HEK293 (cell line): Measurements from ENCODE around the gene COL8A1.

Experiments used
- CTCF ChIA-PET: fragments of 350-600 bp; formaldehyde crosslinking; extraction: SDS; loops from one replicate; lab custom pipeline; 2021; ENCODE audit warnings: antibody characterized with exemption; lab: Yijun Ruan, JAX
- POLR2A ChIA-PET: fragments of 300-600 bp; formaldehyde crosslinking; extraction: SDS; loops from one replicate; lab custom pipeline; 2020; ENCODE audit warnings: antibody characterized with exemption, inconsistent platforms; lab: Yijun Ruan, JAX
- H3K27ac ChIP-seq: fragments of 200-500 bp; sonication (Bioruptor generic); 2 replicates; pipeline ENCODE4 v1.5.1; 2014; ENCODE audit warnings: low read depth, low read length, control low read depth, inconsistent platforms; ENCODE audit errors: extremely low read depth
- H3K36me3 ChIP-seq, 2 experiments: fragments of 200-500 bp in 1 of 2; sonication (Bioruptor generic) in 1 of 2; 1 replicate in 1 of 2; 2 replicates in 1 of 2; pipeline ENCODE4 v1.5.1; 2014 to 2017; ENCODE audit warnings: inconsistent platforms in 2 of 2, low read length in 2 of 2; ENCODE audit not compliant: control insufficient read depth in 2 of 2, insufficient read depth in 1 of 2
- H3K4me1 ChIP-seq: fragments of 200-500 bp; sonication (Bioruptor generic); 2 replicates; pipeline ENCODE4 v1.5.1; 2014; ENCODE audit warnings: mild to moderate bottlenecking, low read length, inconsistent platforms; ENCODE audit not compliant: control insufficient read depth, insufficient read depth
- H3K4me3 ChIP-seq: 2 replicates; pipeline ENCODE4 v1.5.1; 2011; ENCODE audit warnings: low read depth, mild to moderate bottlenecking, control low read depth, low read length, moderate library complexity
- H3K9me3 ChIP-seq: fragments of 200-500 bp; sonication (Bioruptor generic); 2 replicates; pipeline ENCODE4 v1.5.1; 2014; ENCODE audit warnings: low read depth, low read length, inconsistent platforms; ENCODE audit not compliant: control insufficient read depth, insufficient read depth
- HOXD13 ChIP-seq: sonication (generic); formaldehyde crosslinking; IDR thresholded peaks from 2 replicates; pipeline ENCODE4 v1.8.0; 2022; ENCODE audit warnings: missing genetic modification reagents, borderline replicate concordance
- IKZF3 ChIP-seq: fragments of 450-650 bp; IDR thresholded peaks from 2 replicates; pipeline ENCODE4 v1.5.0; 2018; ENCODE audit warnings: missing biosample characterization, mild to moderate bottlenecking, missing genetic modification characterization, moderate library complexity
- PBX3 ChIP-seq: sonication (generic); formaldehyde crosslinking; IDR thresholded peaks from 2 replicates; pipeline ENCODE4 v1.8.1; 2022; ENCODE audit warnings: mild to moderate bottlenecking, moderate library complexity, missing genetic modification reagents
- PRDM1 ChIP-seq: fragments of 450-650 bp; formaldehyde crosslinking; IDR thresholded peaks from 2 replicates; pipeline ENCODE4; 2016; ENCODE audit warnings: missing biosample characterization, missing genetic modification characterization
- PRDM6 ChIP-seq: fragments of 450-650 bp; formaldehyde crosslinking; IDR thresholded peaks from 2 replicates; pipeline ENCODE4 v1.5.1; 2017; ENCODE audit warnings: missing biosample characterization, missing genetic modification characterization
- SP3 ChIP-seq: fragments of 450-650 bp; formaldehyde crosslinking; IDR thresholded peaks from 2 replicates; pipeline ENCODE4 v1.5.1; 2016; ENCODE audit warnings: missing biosample characterization, missing genetic modification characterization
- ZBTB1 ChIP-seq: fragments of 450-650 bp; formaldehyde crosslinking; IDR thresholded peaks from 2 replicates; pipeline ENCODE4 v1.5.1; 2016; ENCODE audit warnings: missing biosample characterization, missing genetic modification characterization
- ZBTB8A ChIP-seq: fragments of 450-650 bp; formaldehyde crosslinking; IDR thresholded peaks from 2 replicates; pipeline ENCODE4 v1.5.1; 2016; ENCODE audit warnings: missing biosample characterization, missing genetic modification characterization
- ZIC2 ChIP-seq: fragments of 450-650 bp; formaldehyde crosslinking; IDR thresholded peaks from 2 replicates; pipeline ENCODE4 v1.5.1; 2016; ENCODE audit warnings: missing biosample characterization, missing genetic modification characterization
- ZNF184 ChIP-seq: fragments of 450-650 bp; IDR thresholded peaks from 2 replicates; pipeline ENCODE4 v1.5.1; 2018; ENCODE audit warnings: missing biosample characterization, mild to moderate bottlenecking, missing genetic modification characterization
- ZNF19 ChIP-seq: fragments of 450-650 bp; formaldehyde crosslinking; IDR thresholded peaks from 2 replicates; pipeline ENCODE4; 2016; ENCODE audit warnings: missing biosample characterization, missing genetic modification characterization, low read depth
- ZNF223 ChIP-seq: fragments of 450-650 bp; formaldehyde crosslinking; IDR thresholded peaks from 2 replicates; pipeline ENCODE4 v1.5.1; 2016; ENCODE audit warnings: missing biosample characterization, missing genetic modification characterization
- ZNF24 ChIP-seq: fragments of 450-650 bp; formaldehyde crosslinking; IDR thresholded peaks from 2 replicates; pipeline ENCODE4 v1.5.1; 2016; ENCODE audit warnings: missing biosample characterization, missing genetic modification characterization
- ZNF280C ChIP-seq: fragments of 450-650 bp; formaldehyde crosslinking; IDR thresholded peaks from 2 replicates; pipeline ENCODE4 v1.5.1; 2016; ENCODE audit warnings: missing biosample characterization, missing genetic modification characterization
- ZNF350 ChIP-seq: fragments of 450-650 bp; formaldehyde crosslinking; IDR thresholded peaks from 2 replicates; pipeline ENCODE4 v1.5.0; 2017; ENCODE audit warnings: missing biosample characterization, mild to moderate bottlenecking, missing genetic modification characterization
- ZNF391 ChIP-seq: fragments of 450-650 bp; formaldehyde crosslinking; IDR thresholded peaks from 2 replicates; pipeline ENCODE4 v1.5.1; 2016; ENCODE audit warnings: low read depth, missing biosample characterization, missing genetic modification characterization, borderline replicate concordance
- ZNF433 ChIP-seq: fragments of 450-650 bp; formaldehyde crosslinking; IDR thresholded peaks from 2 replicates; pipeline ENCODE4 v1.5.1; 2016; ENCODE audit warnings: missing biosample characterization, missing genetic modification characterization, low read depth
- ZNF473 ChIP-seq: fragments of 450-650 bp; formaldehyde crosslinking; IDR thresholded peaks from 2 replicates; pipeline ENCODE4 v1.5.1; 2017; ENCODE audit warnings: missing biosample characterization, missing genetic modification characterization
- ZNF514 ChIP-seq: fragments of 450-650 bp; formaldehyde crosslinking; IDR thresholded peaks from 2 replicates; pipeline ENCODE4 v1.5.1; 2016; ENCODE audit warnings: missing biosample characterization, missing genetic modification characterization
- ZNF658 ChIP-seq: fragments of 450-650 bp; formaldehyde crosslinking; IDR thresholded peaks from 2 replicates; pipeline ENCODE4; 2016; ENCODE audit warnings: missing biosample characterization, missing genetic modification characterization
- ZNF707 ChIP-seq: fragments of 450-650 bp; formaldehyde crosslinking; IDR thresholded peaks from 2 replicates; pipeline ENCODE4 v1.5.1; 2016; ENCODE audit warnings: missing biosample characterization, missing genetic modification characterization
- ZNF791 ChIP-seq: fragments of 450-650 bp; formaldehyde crosslinking; IDR thresholded peaks from 2 replicates; pipeline ENCODE4 v1.5.1; 2016; ENCODE audit warnings: missing biosample characterization, missing genetic modification characterization
- ZSCAN18 ChIP-seq: fragments of 450-650 bp; formaldehyde crosslinking; IDR thresholded peaks from 2 replicates; pipeline ENCODE4 v1.5.1; 2016; ENCODE audit warnings: missing biosample characterization, missing genetic modification characterization
- ZSCAN30 ChIP-seq: fragments of 450-650 bp; IDR thresholded peaks from 2 replicates; pipeline ENCODE4 v1.5.1; 2018; ENCODE audit warnings: missing biosample characterization, mild to moderate bottlenecking, missing genetic modification characterization, moderate library complexity

The COL8A1 gene

DNA sequence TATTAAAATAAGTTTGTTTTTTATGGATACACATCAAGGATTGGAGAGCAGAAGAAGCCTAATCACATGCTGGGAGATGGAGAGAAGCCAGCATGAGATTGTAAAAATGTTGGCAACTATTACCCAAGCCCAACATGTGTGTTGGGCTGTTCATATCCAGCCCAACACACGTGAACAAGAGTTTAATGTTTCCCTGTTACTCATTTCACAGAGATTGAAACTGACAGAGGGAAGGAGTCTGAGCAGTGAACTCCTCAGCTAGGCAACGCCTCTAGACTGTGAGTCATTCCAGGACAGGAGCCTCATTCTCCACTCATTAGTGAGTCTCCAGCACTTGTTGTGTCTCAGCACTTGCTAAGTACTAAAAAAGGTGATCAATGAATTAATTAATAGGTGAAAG lies 136.1 kb downstream of the COL8A1 start (continued):
- TF ChIP-seq ZNF19 (tag by site-specific recombination) (no peak), ZNF473 (tag by site-specific recombination) (no peak), ZNF280C (no peak), ZSCAN30 (no peak), PBX3 (no peak), ZNF391 (tag by site-specific recombination) (no peak), ZNF350 (tag by site-specific recombination) (no peak)

DNA sequence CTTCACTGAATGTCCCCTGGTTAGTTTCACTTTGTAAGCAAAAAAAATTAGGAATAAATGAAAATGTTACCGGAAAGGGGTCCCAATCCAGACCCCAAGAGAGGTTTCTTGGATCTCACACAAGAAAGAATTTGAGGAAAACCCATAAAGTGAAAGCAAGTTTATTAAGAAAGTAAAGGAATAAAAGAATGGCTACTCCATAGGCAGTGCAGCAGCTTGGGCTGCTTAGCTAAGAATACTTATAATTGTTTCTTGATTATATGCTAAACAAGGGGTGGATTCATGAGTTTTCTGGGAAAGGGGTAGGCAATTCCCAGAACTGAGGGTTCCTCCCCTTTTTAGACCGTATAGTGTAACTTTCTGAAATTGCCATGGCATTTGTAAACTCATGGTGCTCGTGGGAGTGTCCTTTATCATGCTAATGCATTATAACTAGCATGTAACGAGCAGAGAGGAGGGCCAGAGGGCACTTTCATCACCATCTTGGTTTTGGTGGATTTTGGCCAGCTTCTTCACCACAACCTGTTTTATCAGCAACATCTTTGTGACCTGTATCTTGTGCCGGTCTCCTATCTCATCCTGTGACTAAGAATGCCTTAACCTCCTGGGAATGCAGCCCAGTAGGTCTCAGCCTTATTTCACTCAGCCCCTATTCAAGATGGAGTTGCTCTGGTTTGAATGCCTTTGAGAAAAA lies 138.3 kb downstream of the COL8A1 start:
- CTCF ChIA-PET = interaction anchor here (1.9 kb wide), 1 partner anchor 20 kb away, joined by 5 read pairs; no protein-coding TSS in a partner anchor

DNA sequence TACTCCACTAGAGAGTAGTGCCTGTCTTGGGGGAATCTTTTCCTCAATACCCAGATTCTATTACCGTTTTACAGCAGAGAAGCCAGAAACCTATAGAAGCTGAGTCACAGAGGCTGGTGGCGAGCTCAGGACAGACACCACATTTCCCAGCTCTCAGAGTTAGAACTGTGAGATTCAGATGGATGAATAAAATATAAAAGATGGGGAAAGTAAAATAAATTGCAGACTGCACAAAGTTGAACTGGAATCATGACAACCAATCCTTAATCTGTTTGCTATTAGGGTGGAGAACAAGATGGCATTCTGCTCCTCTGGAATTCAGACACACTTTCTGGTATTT lies 138.8 kb downstream of the COL8A1 start:
- Histone ChIP-seq H3K4me1 (peaks cover 4% of the 10 kb centered on the region), H3K4me3 (no peak overlapping the region), H3K9me3 (no peaks in the 10 kb centered on the region), H3K27ac (no peak overlapping the region), H3K36me3 (no peaks in the 10 kb centered on the region)
- POLR2A ChIA-PET = no interaction called here
- TF ChIP-seq ZSCAN18 (tag by site-specific recombination) (no peak), ZNF707 (tag by site-specific recombination) (no peak), PRDM6 (tag by site-specific recombination) (no peak), ZNF433 (no peak), ZNF223 (tag by site-specific recombination) (no peak), ZNF24 (tag by site-specific recombination) (no peak), ZBTB1 (tag by site-specific recombination) (no peak), ZIC2 (tag by site-specific recombination) (no peak), ZNF791 (tag by site-specific recombination) (no peak), SP3 (tag by site-specific recombination) (no peak), IKZF3 (no peak), ZNF184 (tag by site-specific recombination) (no peak), PRDM1 (tag by site-specific recombination) (no peak), ZNF658 (tag by site-specific recombination) (no peak), ZNF514 (tag by site-specific recombination) (no peak), HOXD13 (CRISPR knock-in tag) (no peak)
- CTCF ChIA-PET = interaction anchor here (1.9 kb wide), 1 partner anchor 20 kb away, joined by 5 read pairs; no protein-coding TSS in a partner anchor

More for the DNA sequence above, 138.3 kb downstream of the COL8A1 start:
- Histone ChIP-seq H3K36me3 (no peaks in the 10 kb centered on the region), H3K27ac (no peak overlapping the region), H3K9me3 (no peaks in the 10 kb centered on the region), H3K4me1 (peaks cover 4% of the 10 kb centered on the region), H3K4me3 (no peak overlapping the region)
- TF ChIP-seq ZBTB8A (tag by site-specific recombination) = peak; percentile 25; the same call in 1 of the 2 replicates
- no peak for TF ChIP-seq ZNF350 (tag by site-specific recombination)
- POLR2A ChIA-PET = no interaction called here
